Esophagus muscularis mucosa (tissue), 4 donors: ENCODE results near the gene F12.

Experiments used
- EP300 ChIP-seq: sonication (generic); formaldehyde crosslinking; IDR thresholded peaks from one replicate; pipeline ENCODE4 v1.6.1; 2017; ENCODE audit warnings: antibody characterized with exemption
- POLR2AphosphoS5 ChIP-seq, 2 donors: sonication (generic); formaldehyde crosslinking; IDR thresholded peaks; one replicate each; pipeline ENCODE4 v1.6.1; 2017; ENCODE audit warnings: antibody characterized with exemption in 2 of 2
- TF ChIP-seq, protein P1 (sequence below), 3 experiments: fragments of 200-600 bp in 2 of 3; fragments of 450-650 bp in 1 of 3; sonication (generic) in 2 of 3; IDR thresholded peaks; one replicate each; pipeline ENCODE4 v1.5.1; 2017 to 2019; ENCODE audit warnings: antibody characterized with exemption in 3 of 3, mild to moderate bottlenecking in 2 of 3, moderate library complexity in 1 of 3

DNA sequence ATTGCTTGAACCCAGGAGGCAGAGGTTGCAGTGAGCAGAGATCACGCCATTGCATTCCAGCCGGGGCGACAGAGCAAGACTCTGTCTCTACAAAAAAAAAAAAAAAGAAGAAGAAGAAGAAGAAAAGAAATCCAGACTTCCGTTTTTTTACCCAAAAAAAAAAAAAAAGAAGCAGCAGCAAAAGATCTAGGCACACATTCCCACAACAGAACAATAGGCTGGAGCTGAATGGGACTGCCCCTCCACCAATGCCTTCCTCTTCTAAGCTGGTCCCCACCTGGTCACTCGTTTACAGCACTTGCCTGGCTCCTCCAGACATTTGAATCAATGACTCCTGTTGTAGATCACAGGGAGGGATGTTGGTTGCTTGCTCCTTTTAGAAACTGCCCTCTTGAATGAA, 56.3 kb downstream of the F12 start:
- TF ChIP-seq, protein P1, sequence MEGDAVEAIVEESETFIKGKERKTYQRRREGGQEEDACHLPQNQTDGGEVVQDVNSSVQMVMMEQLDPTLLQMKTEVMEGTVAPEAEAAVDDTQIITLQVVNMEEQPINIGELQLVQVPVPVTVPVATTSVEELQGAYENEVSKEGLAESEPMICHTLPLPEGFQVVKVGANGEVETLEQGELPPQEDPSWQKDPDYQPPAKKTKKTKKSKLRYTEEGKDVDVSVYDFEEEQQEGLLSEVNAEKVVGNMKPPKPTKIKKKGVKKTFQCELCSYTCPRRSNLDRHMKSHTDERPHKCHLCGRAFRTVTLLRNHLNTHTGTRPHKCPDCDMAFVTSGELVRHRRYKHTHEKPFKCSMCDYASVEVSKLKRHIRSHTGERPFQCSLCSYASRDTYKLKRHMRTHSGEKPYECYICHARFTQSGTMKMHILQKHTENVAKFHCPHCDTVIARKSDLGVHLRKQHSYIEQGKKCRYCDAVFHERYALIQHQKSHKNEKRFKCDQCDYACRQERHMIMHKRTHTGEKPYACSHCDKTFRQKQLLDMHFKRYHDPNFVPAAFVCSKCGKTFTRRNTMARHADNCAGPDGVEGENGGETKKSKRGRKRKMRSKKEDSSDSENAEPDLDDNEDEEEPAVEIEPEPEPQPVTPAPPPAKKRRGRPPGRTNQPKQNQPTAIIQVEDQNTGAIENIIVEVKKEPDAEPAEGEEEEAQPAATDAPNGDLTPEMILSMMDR (IDR thresholded peaks at IDR 0.05) = no peak
- no peak for TF ChIP-seq POLR2AphosphoS5 (IDR thresholded peaks at IDR 0.05)
- no peak for TF ChIP-seq EP300
